TTC549 (cell line): ENCODE data around the gene COASY.
"Not testable (repeated sequence)": the region's sequence is repeated elsewhere in the genome, so short reads cannot be mapped to it uniquely, and the experiment has no call there.

ENCODE experiments used
- FAIRE-seq: peaks from 2 replicates; lab custom pipeline; 2012; peaks lifted over from hg19 to GRCh38; lab: Jason Lieb, UNC

COASY gene

GRCh38 chr17:42531455-42532354, 30.2 kb upstream of the COASY start:
- no peak for FAIRE-seq

GRCh38 chr17:42535155-42536047, 26.5 kb upstream of the COASY start:
- no peak for FAIRE-seq

- no peak for FAIRE-seq
These were observed 25.9 kb upstream of the COASY start, which contains the start of gene NAGLU for GRCh38 chr17:42536048-42536371. Gene NAGLU (plus strand): TSS chr17:42536241. CDS start chr17:42536273, 32 bp downstream.

GRCh38 chr17:42536372-42537155, 25.4 kb upstream of the COASY start:
- FAIRE-seq: no peak

- no peak for FAIRE-seq
These were observed 24.7 kb upstream of the COASY start for GRCh38 chr17:42537156-42537805.

- FAIRE-seq: no peak
These were observed 24.0 kb upstream of the COASY start for GRCh38 chr17:42537826-42538451.

GRCh38 chr17:42538482-42538881, 23.5 kb upstream of the COASY start:
- FAIRE-seq: no peak

GRCh38 chr17:42540558-42540957, 21.4 kb upstream of the COASY start:
- not testable (repeated sequence) for FAIRE-seq

GRCh38 chr17:42541041-42541833, 20.7 kb upstream of the COASY start:
- no peak for FAIRE-seq

- no peak for FAIRE-seq
These were observed 18.5 kb upstream of the COASY start for GRCh38 chr17:42543190-42544079.

- no peak for FAIRE-seq
These were observed 17.1 kb upstream of the COASY start for GRCh38 chr17:42544874-42545283.

GRCh38 chr17:42545755-42546505, 16.0 kb upstream of the COASY start:
- not testable (repeated sequence) for FAIRE-seq

- FAIRE-seq: no peak
These were observed 14.9 kb upstream of the COASY start for GRCh38 chr17:42547001-42547461.

- no peak for FAIRE-seq
These were observed 14.3 kb upstream of the COASY start for GRCh38 chr17:42547698-42548069.

- no peak for FAIRE-seq
These were observed 13.7 kb upstream of the COASY start for GRCh38 chr17:42548070-42548837.

- FAIRE-seq: no peak
These were observed 12.8 kb upstream of the COASY start for GRCh38 chr17:42548993-42549755.

- FAIRE-seq: not testable (repeated sequence)
These were observed 9.2 kb upstream of the COASY start, which contains the start of gene HSD17B1 for GRCh38 chr17:42552736-42553135. Gene HSD17B1 (plus strand): TSS chr17:42552923. CDS start chr17:42552934, 11 bp downstream.
